Measurements from ENCODE around the gene SKIC3. TPM values are rescaled to one million over a fixed set of nuclear protein-coding genes. Genes with fewer than 3 reads are reported as not detected.

SKIC3 gene
- total RNA-seq, 1 experiment from 2014 or later = 69.0 TPM

- TF ChIP-seq E2F4 (CRISPR knock-in tag; IDR thresholded peaks at IDR 0.05; ENCODE audit: borderline replicate concordance, low read depth) (no peak), EMX1 (CRISPR knock-in tag; IDR thresholded peaks at IDR 0.05) (no peak), TP53 (CRISPR knock-in tag; IDR thresholded peaks at IDR 0.05) (no peak), RORB (CRISPR knock-in tag; IDR thresholded peaks at IDR 0.05) (no peak), USF1 (CRISPR knock-in tag; IDR thresholded peaks at IDR 0.05) (no peak), AFF4 (CRISPR knock-in tag; IDR thresholded peaks at IDR 0.05; ENCODE audit: borderline replicate concordance) (no peak), ZMAT4 (CRISPR knock-in tag; IDR thresholded peaks at IDR 0.05) (no peak), IRF1 (CRISPR knock-in tag; IDR thresholded peaks at IDR 0.05) (no peak), ZNF263 (CRISPR knock-in tag; IDR thresholded peaks at IDR 0.05; ENCODE audit: low read depth) (no peak), ZNF423 (CRISPR knock-in tag; IDR thresholded peaks at IDR 0.05) (no peak), CBFB (CRISPR knock-in tag; IDR thresholded peaks at IDR 0.05; ENCODE audit: low read depth) (no peak), ZNF281 (CRISPR knock-in tag; IDR thresholded peaks at IDR 0.05) (no peak), CTCF (IDR thresholded peaks at IDR 0.05) (no peak)
- TF ChIP-seq, protein P1, sequence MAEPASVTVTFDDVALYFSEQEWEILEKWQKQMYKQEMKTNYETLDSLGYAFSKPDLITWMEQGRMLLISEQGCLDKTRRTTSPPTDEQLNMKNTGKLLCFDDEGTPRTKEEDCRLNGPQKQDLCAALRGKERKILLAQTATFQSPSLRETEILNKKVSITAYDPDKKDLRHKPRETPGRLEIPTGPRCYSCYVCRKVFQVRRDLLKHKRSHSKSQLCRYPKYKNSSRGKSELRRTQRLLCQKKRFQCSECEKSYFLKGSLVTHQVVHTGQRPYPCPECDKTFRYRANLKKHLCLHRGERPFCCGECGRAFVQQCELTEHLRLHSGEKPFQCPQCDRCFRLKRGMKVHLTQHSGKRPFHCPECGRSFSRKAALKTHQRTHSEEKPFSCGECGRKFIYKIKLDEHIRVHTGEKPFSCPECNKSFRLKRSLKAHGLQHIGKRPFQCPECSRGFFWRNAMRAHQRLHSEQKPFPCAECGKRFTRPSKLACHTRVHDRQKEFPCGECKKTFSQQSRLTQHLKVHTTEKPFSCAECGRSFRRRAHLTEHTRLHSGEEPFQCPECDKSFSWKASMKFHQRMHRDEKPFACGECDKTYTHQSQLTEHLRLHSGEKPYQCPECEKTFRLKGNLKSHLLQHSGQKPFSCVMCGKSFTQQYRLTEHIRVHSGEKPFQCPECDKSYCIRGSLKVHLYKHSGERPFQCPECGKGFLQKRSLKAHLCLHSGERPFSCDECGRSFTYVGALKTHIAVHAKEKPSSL (CRISPR knock-in tag; conservative IDR thresholded peaks at IDR 0.05) = no peak
- TF ChIP-seq, protein P2, sequence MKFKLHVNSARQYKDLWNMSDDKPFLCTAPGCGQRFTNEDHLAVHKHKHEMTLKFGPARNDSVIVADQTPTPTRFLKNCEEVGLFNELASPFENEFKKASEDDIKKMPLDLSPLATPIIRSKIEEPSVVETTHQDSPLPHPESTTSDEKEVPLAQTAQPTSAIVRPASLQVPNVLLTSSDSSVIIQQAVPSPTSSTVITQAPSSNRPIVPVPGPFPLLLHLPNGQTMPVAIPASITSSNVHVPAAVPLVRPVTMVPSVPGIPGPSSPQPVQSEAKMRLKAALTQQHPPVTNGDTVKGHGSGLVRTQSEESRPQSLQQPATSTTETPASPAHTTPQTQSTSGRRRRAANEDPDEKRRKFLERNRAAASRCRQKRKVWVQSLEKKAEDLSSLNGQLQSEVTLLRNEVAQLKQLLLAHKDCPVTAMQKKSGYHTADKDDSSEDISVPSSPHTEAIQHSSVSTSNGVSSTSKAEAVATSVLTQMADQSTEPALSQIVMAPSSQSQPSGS (CRISPR knock-in tag; IDR thresholded peaks at IDR 0.05; ENCODE audit: borderline replicate concordance, low read depth) = no peak
- TF ChIP-seq, protein P3, sequence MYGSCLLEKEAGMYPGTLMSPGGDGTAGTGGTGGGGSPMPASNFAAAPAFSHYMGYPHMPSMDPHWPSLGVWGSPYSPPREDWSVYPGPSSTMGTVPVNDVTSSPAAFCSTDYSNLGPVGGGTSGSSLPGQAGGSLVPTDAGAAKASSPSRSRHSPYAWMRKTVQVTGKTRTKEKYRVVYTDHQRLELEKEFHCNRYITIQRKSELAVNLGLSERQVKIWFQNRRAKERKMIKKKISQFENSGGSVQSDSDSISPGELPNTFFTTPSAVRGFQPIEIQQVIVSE (CRISPR knock-in tag; IDR thresholded peaks at IDR 0.05; ENCODE audit: borderline replicate concordance) = no peak
- TF ChIP-seq, protein P4, sequence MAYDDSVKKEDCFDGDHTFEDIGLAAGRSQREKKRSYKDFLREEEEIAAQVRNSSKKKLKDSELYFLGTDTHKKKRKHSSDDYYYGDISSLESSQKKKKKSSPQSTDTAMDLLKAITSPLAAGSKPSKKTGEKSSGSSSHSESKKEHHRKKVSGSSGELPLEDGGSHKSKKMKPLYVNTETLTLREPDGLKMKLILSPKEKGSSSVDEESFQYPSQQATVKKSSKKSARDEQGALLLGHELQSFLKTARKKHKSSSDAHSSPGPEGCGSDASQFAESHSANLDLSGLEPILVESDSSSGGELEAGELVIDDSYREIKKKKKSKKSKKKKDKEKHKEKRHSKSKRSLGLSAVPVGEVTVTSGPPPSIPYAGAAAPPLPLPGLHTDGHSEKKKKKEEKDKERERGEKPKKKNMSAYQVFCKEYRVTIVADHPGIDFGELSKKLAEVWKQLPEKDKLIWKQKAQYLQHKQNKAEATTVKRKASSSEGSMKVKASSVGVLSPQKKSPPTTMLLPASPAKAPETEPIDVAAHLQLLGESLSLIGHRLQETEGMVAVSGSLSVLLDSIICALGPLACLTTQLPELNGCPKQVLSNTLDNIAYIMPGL (CRISPR knock-in tag; IDR thresholded peaks at IDR 0.05) = no peak
- ATAC-seq = no peak
- Mint-ChIP-seq H3K27ac (no peak overlapping the region), H3K9me3 (no peaks in the 10 kb centered on the region), H3K36me3 (peaks cover 37% of the 10 kb centered on the region), H3K4me3 (no peak overlapping the region), H3K4me1 (no peaks in the 10 kb centered on the region; the same call in 1 of the 2 replicates), H3K27me3 (ENCODE audit: low read depth) (no peaks in the 10 kb centered on the region)
- ChIA-PET CTCF (no interaction called here), POLR2A (no interaction called here)
- DNase-seq (ENCODE audit: low spot score) = no peak
These were observed 35.6 kb downstream of the SKIC3 start for GRCh38 chr5:95519151-95519550.
